MM.1S (cell line): ENCODE data around the gene BAIAP3.

Experiments used
- DNase-seq: peaks from one replicate; pipeline ENCODE4 v3.0.0-alpha.2; 2015
- H2AFZ ChIP-seq: fragments of 300-600 bp; sonication (generic); 2 replicates; pipeline ENCODE4 v1.6.0; 2016; ENCODE audit warnings: antibody characterized with exemption, low read length
- H3F3A ChIP-seq: fragments of 300-600 bp; sonication (generic); 2 replicates; pipeline ENCODE4 v1.6.1; 2016; ENCODE audit warnings: mild to moderate bottlenecking, antibody characterized with exemption, low read length, moderate library complexity, mixed read lengths; ENCODE audit not compliant: insufficient read depth
- H3K27ac ChIP-seq: fragments of 300-600 bp; sonication (generic); 2 replicates; pipeline ENCODE4 v1.5.1; 2016; ENCODE audit warnings: mild to moderate bottlenecking, low read length
- H3K27me3 ChIP-seq: fragments of 300-600 bp; sonication (generic); replicated peaks from 2 replicates; pipeline ENCODE4 v1.6.0; 2016; ENCODE audit warnings: low read length; ENCODE audit not compliant: insufficient read depth
- H3K36me3 ChIP-seq: fragments of 300-600 bp; sonication (generic); replicated peaks from 2 replicates; pipeline ENCODE4 v1.6.1; 2016; ENCODE audit warnings: mild to moderate bottlenecking, low read length, mixed read lengths; ENCODE audit not compliant: insufficient read depth
- H3K4me1 ChIP-seq: fragments of 300-600 bp; sonication (generic); 2 replicates; pipeline ENCODE4 v1.6.1; 2016; ENCODE audit warnings: low read length, mixed read lengths
- H3K4me2 ChIP-seq: fragments of 300-600 bp; sonication (generic); 2 replicates; pipeline ENCODE4 v1.6.0; 2016; ENCODE audit warnings: low read depth, low read length
- H3K4me3 ChIP-seq: fragments of 300-600 bp; sonication (generic); 2 replicates; pipeline ENCODE4 v1.5.1; 2016; ENCODE audit warnings: low read length, mixed read lengths
- H3K79me2 ChIP-seq: fragments of 300-600 bp; sonication (generic); 2 replicates; pipeline ENCODE4 v1.6.1; 2016; ENCODE audit warnings: mixed run types, low read length, mixed read lengths
- H3K9ac ChIP-seq: fragments of 300-600 bp; sonication (generic); 2 replicates; pipeline ENCODE4 v1.6.1; 2016; ENCODE audit warnings: low read length, mixed read lengths
- H3K9me2 ChIP-seq: fragments of 300-600 bp; sonication (generic); replicated peaks from 2 replicates; pipeline ENCODE4 v1.6.1; 2016; ENCODE audit warnings: mild to moderate bottlenecking, low read length, mixed read lengths; ENCODE audit not compliant: insufficient read depth
- H3K9me3 ChIP-seq: fragments of 300-600 bp; sonication (generic); replicated peaks from 2 replicates; pipeline ENCODE4 v1.6.1; 2016; ENCODE audit warnings: mild to moderate bottlenecking, low read length, mixed read lengths; ENCODE audit not compliant: insufficient read depth
- H4K20me1 ChIP-seq: fragments of 300-600 bp; sonication (generic); 2 replicates; pipeline ENCODE4 v1.6.1; 2016; ENCODE audit warnings: mild to moderate bottlenecking, low read length, moderate library complexity, mixed read lengths; ENCODE audit not compliant: insufficient read depth
- EZH2 ChIP-seq: fragments of 300-600 bp; sonication (generic); optimal IDR thresholded peaks from 2 replicates; pipeline ENCODE3; 2017; ENCODE audit warnings: low read depth, mild to moderate bottlenecking, antibody characterized with exemption, low read length, mixed read lengths
- EZH2phosphoT487 ChIP-seq: fragments of 300-600 bp; sonication (generic); IDR thresholded peaks from 2 replicates; pipeline ENCODE4 v1.6.1; 2018; ENCODE audit warnings: antibody characterized with exemption, low read length
- TF ChIP-seq, protein P1 (sequence below): fragments of 300-600 bp; sonication (generic); IDR thresholded peaks from 2 replicates; pipeline ENCODE4 v1.5.1; 2016; ENCODE audit warnings: antibody characterized with exemption, low read length, mixed read lengths

BAIAP3 gene

DNA sequence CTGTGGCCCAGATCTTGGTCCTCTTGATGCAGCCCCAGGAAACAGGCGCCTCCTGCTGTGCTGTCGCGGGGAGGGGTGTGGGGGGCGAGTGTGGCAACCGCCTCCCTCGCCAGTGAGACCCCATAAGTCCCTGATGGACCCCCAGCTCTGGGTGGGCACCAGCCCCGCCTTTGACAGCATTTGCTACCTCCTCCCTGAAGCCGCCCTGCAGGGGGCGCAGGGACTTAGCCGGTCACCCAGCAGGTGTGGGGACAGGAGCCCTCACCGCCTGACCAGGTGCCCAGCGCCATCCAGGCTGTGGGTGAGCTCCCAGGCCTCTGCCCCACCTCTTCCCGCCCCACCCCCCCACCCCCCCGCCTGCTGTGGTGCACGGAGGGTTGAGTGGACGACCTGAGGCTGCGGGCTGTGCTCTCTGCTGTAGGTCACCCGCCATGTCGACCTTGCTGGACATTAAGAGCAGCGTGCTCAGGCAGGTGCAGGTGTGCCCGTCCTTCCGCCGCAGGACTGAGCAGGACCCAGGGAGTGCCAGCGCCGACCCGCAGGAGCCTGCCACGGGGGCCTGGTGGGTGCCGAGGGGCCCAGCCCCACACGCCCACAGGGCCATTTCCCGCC is 4.8 kb downstream of the BAIAP3 start:
- Histone ChIP-seq H3K79me2 (no peaks in the 10 kb centered on the region), H3K27me3 (peaks cover 53% of the 10 kb centered on the region), H4K20me1 (no peaks in the 10 kb centered on the region), H2AFZ (no peak overlapping the region), H3K27ac (no peak overlapping the region), H3K4me2 (no peak overlapping the region), H3K36me3 (no peaks in the 10 kb centered on the region), H3F3A (no peaks in the 10 kb centered on the region), H3K9ac (no peak overlapping the region), H3K4me1 (peaks cover 7% of the 10 kb centered on the region), H3K9me2 (no peaks in the 10 kb centered on the region), H3K4me3 (no peak overlapping the region), H3K9me3 (no peaks in the 10 kb centered on the region)
- DNase-seq: no peak
- no peak for TF ChIP-seq EZH2
- TF ChIP-seq, protein P1, sequence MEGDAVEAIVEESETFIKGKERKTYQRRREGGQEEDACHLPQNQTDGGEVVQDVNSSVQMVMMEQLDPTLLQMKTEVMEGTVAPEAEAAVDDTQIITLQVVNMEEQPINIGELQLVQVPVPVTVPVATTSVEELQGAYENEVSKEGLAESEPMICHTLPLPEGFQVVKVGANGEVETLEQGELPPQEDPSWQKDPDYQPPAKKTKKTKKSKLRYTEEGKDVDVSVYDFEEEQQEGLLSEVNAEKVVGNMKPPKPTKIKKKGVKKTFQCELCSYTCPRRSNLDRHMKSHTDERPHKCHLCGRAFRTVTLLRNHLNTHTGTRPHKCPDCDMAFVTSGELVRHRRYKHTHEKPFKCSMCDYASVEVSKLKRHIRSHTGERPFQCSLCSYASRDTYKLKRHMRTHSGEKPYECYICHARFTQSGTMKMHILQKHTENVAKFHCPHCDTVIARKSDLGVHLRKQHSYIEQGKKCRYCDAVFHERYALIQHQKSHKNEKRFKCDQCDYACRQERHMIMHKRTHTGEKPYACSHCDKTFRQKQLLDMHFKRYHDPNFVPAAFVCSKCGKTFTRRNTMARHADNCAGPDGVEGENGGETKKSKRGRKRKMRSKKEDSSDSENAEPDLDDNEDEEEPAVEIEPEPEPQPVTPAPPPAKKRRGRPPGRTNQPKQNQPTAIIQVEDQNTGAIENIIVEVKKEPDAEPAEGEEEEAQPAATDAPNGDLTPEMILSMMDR: peak; percentile 35

DNA sequence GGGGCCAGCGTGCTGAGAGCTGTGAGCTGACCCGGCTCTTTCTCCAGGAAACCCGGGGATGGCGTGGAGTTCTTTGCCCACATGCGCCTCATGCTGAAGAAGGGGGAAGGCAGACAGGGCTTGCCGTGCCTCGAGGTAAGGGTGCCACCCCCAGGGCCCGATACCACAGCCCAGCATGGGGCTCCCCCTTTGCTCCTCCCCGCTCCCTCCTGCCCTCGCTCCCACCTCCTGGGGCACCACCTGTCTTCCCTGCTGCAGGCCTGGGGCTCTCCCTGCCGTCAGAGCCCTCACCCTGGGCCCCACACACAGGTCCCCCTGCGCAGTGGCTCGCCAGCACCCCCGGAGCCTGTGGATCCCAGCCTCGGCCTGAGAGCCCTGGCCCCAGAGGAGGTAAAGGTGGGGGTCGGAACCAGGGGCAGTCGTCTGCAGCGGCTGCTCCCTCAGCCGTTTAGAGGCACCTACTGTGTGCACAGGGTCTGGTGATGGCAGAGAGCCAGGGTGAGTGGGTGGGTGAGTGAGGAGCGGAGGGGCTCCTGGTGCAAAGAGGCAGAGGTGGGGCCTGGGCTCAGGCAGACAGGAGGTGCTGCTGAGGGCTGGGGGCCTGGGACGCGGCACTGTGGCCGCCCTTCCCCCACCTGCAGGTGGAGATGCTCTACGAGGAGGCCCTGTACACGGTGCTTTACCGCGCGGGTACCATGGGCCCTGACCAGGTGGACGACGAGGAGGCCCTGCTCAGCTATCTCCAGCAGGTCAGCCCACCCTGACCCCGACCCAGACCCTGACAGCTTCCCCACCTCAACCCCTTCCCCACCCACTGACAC is 5.6 kb downstream of the BAIAP3 start:
- Histone ChIP-seq H4K20me1 (no peaks in the 10 kb centered on the region), H3K4me3 (no peak overlapping the region), H3K27me3 (peaks cover 49% of the 10 kb centered on the region), H3K9me3 (no peaks in the 10 kb centered on the region), H3K4me2 (no peak overlapping the region), H3K9ac (no peak overlapping the region), H3K9me2 (no peaks in the 10 kb centered on the region), H3K36me3 (no peaks in the 10 kb centered on the region), H3F3A (no peaks in the 10 kb centered on the region), H2AFZ (no peak overlapping the region), H3K27ac (no peak overlapping the region), H3K79me2 (no peaks in the 10 kb centered on the region), H3K4me1 (peaks cover 7% of the 10 kb centered on the region)
- no peak for TF ChIP-seq EZH2
- TF ChIP-seq, protein P1: no peak
- DNase-seq: no peak

DNA sequence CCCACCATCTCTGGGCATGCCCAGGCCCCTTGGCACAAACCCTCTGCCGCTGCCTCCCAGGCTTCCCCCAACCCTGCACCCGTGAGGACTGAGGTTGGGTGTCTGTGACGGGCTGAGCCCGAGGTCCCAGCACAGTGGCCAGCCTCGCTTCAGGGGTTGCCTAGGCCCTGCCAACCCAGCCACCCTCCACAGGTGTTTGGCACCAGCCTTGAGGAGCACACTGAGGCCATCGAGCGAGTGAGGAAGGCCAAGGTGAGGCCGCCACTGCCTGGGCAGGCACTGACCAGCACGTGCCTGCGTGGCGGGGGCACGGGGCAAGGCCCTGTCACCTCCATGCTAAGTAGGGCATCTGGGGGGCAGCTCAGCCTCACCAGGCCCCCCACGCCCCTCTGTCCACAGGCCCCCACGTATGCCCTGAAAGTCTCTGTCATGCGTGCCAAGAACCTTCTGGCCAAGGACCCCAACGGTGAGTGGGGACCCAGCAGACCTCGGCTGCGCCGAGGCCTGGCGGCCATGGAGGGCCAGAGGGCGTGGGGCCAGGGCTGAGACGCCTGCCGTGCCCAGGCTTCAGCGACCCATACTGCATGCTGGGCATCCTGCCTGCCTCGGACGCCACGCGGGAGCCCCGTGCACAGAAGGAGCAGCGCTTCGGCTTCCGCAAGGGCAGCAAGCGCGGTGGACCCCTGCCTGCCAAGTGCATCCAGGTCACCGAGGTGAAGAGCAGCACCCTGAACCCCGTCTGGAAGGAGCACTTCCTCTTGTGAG is 7.5 kb downstream of the BAIAP3 start:
- TF ChIP-seq EZH2 (no peak), EZH2phosphoT487 (no peak)
- TF ChIP-seq, protein P1: no peak
- no peaks in the 10 kb centered on the region for H3K36me3 ChIP-seq
- H3K4me3 ChIP-seq: no peak overlapping the region
- no peak overlapping the region for H3K9ac ChIP-seq
- no peak overlapping the region for H2AFZ ChIP-seq
- no peaks in the 10 kb centered on the region for H3K9me2 ChIP-seq
- peaks cover 7% of the 10 kb centered on the region for H3K4me1 ChIP-seq
- no peak overlapping the region for H3K4me2 ChIP-seq
- H3K27me3 ChIP-seq: peaks cover 30% of the 10 kb centered on the region
- no peaks in the 10 kb centered on the region for H3K79me2 ChIP-seq
- H4K20me1 ChIP-seq: no peaks in the 10 kb centered on the region
- DNase-seq: no peak
- no peak overlapping the region for H3K27ac ChIP-seq
- no peaks in the 10 kb centered on the region for H3F3A ChIP-seq
- H3K9me3 ChIP-seq: no peaks in the 10 kb centered on the region
